HG03175 (cell line): ENCODE data around the gene F5.

Experiments
- ATAC-seq: cut with Tn5 transposase; IDR thresholded peaks from one replicate; pipeline ENCODE4 v1.9.1; 2021; ENCODE audit warnings: mild to moderate bottlenecking, moderate library complexity; ENCODE audit not compliant: unreplicated experiment

Gene F5

DNA sequence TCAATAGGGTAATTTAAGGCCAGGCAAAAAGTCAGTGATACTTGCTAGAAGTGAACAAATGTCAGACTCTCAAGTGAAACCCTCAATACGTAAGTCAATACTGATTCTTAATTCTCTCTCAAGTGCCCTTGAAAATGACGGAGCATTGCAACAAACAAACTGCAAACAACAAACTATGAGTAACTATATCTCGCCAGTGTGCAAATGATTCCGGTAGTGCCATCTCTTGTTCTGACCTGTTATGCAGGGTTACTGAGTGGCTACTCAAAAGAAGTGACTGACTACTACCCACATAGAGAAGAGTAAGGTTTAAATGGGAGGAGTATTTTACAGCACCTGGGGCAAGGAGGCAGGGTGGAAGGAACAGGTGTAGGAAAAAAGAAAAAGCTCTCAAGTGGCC lies 102.2 kb downstream of the F5 start:
- ATAC-seq, result no peak

DNA sequence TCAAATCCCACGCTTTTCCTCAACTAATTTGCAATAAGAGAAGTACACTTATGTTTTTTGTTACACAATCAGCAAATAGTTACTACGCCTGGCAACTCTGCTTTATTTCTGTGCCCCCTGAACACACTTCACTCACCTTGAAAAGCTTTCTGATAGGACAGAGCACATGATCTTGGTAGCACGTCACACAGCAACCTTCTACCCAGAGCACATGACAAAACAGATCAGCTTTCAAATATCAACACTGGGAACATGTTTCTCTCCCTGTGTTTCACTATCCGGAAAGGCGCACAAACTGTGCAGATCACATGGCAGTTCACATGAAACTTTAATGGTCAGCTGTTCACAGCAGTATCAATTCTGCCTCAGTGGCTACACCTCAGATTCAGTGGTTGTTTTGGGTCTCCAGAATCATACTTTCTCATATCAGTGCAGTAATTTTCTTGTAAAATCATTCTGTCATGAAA lies 102.7 kb downstream of the F5 start:
- ATAC-seq, result no peak

- ATAC-seq, result no peak
These were observed 106.8 kb downstream of the F5 start for GRCh38 chr1:169479363-169480066.

GRCh38 chr1:169478094-169478672 lies 108.1 kb downstream of the F5 start:
- ATAC-seq, result no peak

DNA sequence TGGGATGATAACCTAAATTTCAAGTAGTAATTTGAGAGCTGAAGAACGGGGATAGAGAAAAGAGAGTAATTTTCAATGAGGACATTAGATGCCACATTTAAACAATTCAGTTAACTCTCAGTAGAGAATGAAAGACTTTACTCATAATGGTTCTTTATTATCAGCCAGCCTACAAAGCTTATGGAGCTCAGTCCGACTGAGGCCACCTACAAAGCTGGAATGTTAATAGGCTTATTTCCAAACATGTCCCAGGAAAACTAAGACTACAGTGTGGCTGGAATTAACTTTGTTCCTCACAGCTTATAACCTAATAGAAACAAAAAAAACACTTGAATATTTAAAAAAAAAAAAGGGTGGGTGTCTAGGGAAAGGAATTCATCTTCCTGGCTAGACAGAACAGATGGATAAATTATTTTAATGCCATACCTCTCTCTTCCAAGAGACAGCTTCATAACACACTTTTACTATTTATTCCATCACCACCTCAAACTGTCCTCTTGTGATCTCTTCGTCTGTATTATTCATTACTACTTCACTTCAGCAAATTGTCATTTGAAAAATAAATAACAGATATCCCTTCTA lies 110.4 kb downstream of the F5 start:
- ATAC-seq, result no peak

DNA sequence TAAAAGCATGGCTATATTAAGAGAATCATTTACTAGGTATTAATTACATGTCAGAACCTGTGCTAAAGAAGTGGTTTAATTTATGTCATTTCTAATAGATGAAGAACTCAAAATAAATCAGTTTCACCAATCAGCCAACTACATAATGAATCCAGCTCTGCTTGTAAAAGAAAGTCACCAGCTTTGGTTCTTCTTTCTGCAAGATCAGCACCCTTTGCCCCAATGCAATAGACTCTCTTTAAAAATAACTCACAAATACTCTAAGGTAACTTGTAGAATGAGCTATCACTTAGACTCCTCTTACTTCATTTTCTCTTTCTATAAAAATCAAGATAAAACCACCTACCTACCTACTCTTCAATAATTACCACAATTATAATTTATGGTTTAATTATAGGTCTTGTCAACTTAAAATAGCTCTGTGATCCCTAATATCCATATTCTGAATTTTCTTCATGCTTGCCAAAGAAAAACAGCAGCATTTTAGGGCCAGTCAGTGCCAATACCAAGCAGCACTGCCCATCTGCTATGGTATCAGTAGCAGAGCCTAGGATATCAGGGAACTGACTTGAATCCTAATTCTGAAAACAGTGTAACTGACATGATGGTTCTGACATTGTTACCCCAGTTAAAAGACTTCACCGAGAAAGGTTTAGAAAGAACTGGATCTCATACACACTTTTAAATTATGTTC lies 111.8 kb downstream of the F5 start:
- no peak for ATAC-seq

DNA sequence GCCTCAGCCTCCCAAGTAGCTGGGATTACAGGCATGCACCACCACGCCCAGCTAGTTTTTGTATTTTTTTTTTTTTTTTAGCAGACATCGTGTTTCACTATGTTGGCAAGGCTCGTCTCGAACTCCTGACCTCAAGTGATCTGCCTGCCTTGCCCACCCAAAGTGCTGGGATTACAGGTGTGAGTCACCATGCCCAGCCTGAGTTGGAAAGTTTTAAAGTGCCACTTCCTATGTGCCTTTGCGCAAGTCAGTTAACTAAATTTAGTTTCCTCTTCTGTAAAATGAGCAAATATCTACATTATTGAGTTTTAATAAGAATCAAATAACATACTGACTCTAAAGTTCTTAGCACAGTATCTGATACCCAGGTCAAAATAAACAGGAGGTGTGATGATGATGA lies 112.9 kb downstream of the F5 start:
- ATAC-seq, result no peak

- no peak for ATAC-seq
These were observed 113.5 kb downstream of the F5 start for GRCh38 chr1:169472738-169473137.

DNA sequence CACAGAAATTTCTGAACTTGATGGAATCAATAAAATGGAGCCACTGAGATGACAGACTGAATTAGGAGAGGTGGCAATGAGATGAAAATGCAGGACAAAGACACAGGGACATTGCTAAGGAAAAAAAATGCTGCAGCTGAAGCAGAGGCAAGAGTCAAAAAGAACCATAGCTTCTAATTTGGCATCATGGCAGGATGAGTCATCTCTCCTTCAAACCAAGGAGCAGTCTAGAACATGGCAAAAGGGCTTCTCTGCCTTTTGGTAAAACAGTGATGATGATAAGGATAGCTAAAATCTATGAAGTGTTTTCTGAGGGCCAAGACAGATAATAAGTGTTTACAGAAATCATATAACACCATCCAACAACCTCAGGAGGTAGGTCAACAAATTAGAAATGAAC lies 117.3 kb downstream of the F5 start:
- ATAC-seq, result no peak

DNA sequence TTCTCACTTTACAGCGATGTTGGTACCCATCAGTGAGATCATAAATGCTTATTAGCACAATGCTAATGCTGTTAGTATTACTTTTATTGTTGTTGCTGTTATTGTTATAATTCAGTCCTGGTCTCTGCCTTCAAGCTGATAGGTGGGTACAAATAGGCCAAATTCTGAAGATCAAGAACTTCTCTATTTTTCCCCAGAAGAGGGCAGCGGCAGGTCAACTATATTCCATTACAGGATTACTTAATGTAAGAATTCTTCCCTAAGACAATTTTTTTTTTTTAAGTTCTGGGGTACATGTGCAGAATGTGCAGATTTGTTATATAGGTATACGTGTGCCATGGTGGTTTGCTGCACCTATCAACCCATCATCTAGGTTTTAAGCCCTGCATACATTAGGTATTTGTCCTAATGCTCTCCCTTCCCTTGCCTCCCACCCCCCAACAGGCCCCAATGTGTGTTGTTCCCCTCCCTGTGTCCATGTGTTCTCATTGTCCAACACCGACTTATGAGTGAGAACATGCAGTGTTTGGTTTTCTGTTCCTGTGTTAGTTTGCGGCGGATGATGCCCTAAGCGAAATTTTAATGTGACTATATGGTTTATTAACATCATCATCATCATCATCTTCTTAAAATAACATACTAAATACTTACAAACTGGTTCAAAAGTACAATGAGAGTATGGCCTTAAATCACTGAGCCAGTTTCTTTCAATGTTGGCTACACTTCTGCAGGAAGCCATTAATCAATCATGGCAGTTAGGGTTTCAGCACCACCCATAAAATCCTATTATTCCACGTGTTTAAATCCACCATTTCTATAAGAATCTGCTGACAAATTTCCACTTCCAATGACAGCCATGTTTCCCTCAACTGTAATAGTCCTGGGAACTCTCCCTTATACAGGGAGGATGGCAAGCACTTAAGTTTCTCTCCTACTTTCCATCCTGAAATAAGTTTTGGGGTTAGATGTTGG lies 119.7 kb downstream of the F5 start:
- no peak for ATAC-seq

DNA sequence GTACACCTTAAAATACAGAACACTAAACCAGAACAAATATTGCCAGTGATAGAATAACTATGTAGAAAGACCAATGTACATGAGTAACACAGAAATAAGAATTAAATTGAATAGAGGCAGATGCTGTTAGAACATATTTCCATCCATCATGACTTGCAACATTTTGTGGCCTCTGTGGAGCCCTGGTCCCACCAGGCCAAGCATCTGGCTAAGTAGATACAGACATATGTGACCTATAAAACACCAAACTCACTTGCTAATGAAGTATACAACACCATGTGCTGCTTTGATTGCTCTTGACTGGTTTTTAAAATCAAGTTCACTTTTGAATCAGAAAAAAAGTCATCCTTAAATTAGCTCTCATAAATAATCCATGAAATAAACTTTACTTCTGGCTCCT lies 121.0 kb downstream of the F5 start:
- no peak for ATAC-seq
